Vagina (tissue), 2 donors: ENCODE results near the gene ABCA3. TPM values are rescaled to one million over a fixed set of nuclear protein-coding genes. Genes with fewer than 3 reads are reported as not detected.

Experiments used
- DNase-seq, 2 donors: peaks; one replicate each; pipeline ENCODE4 v3.0.0-alpha.2; 2017; ENCODE audit errors: extremely low spot score in 2 of 2
- H3K27ac ChIP-seq: fragments of 200-600 bp; sonication (generic); one replicate; pipeline ENCODE4 v1.5.1; 2019
- H3K27me3 ChIP-seq: fragments of 200-600 bp; sonication (generic); one replicate; pipeline ENCODE4 v1.5.1; 2019
- H3K36me3 ChIP-seq, 2 donors: fragments of 200-600 bp; sonication (generic); one replicate each; pipeline ENCODE4 v1.5.1; 2017 to 2019
- H3K4me1 ChIP-seq: fragments of 200-600 bp; sonication (generic); one replicate; pipeline ENCODE4 v1.5.1; 2019
- H3K4me3 ChIP-seq, 2 donors: fragments of 200-600 bp; sonication (generic); 1 replicate in 1 of 2; 2 replicates in 1 of 2; pipeline ENCODE4 v1.5.1; 2016 to 2019
- H3K9me3 ChIP-seq: fragments of 200-600 bp; sonication (generic); one replicate; pipeline ENCODE4 v1.5.1; 2019
- CTCF ChIP-seq, 3 experiments: fragments of 450-650 bp in 2 of 3; fragments of 200-600 bp in 1 of 3; sonication (generic) in 1 of 3; IDR thresholded peaks; one replicate each; pipeline ENCODE4 v1.5.1; 2017 to 2019; ENCODE audit warnings: antibody characterized with exemption in 3 of 3, mild to moderate bottlenecking in 2 of 3, moderate library complexity in 2 of 3
- POLR2A ChIP-seq, 2 donors: fragments of 450-650 bp; IDR thresholded peaks; one replicate each; pipeline ENCODE4 v1.6.1; 2017; ENCODE audit warnings: antibody characterized with exemption in 2 of 2, mild to moderate bottlenecking in 2 of 2, moderate library complexity in 2 of 2
- POLR2AphosphoS5 ChIP-seq, 2 donors: sonication (generic); formaldehyde crosslinking; IDR thresholded peaks; one replicate each; pipeline ENCODE4 v1.9.0; 2017; ENCODE audit warnings: antibody characterized with exemption in 2 of 2, mild to moderate bottlenecking in 2 of 2, low read depth in 1 of 2; ENCODE audit not compliant: insufficient read depth in 1 of 2
- intact Hi-C: fragments of 100-400 bp; cut with DNase I; formaldehyde crosslinking; loops from one replicate; pipeline ENCODE4 v1.15.1; 2023
- total RNA-seq: library from RNA; depleted of rRNA; stranded (reverse); fragments of >200 nt; gene quantifications from one replicate; pipeline ENCODE4 v1.2.3, GENCODE V29; 2016

Gene ABCA3
- total RNA-seq, 1 donor from 2014 or later, result 5.4 TPM

GRCh38 chr16:2385190-2385836 is 44.8 kb upstream of the ABCA3 start:
- Histone ChIP-seq H3K27ac (no peak overlapping the region), H3K4me3 (no peak overlapping the region), H3K36me3 (no peaks in the 10 kb centered on the region), H3K4me1 (no peaks in the 10 kb centered on the region), H3K9me3 (no peaks in the 10 kb centered on the region), H3K27me3 (no peaks in the 10 kb centered on the region)
- intact Hi-C loops, result no loop called here
- peak in 1 of 2 donors; percentile 43 for TF ChIP-seq POLR2AphosphoS5 (IDR thresholded peaks at IDR 0.05; ENCODE audit: insufficient read depth in 1 of 2, low read depth in 1 of 2)
- TF ChIP-seq CTCF (IDR thresholded peaks at IDR 0.05), result no peak
- no peak for TF ChIP-seq POLR2A (IDR thresholded peaks at IDR 0.05)
- no peak for DNase-seq

GRCh38 chr16:2384426-2384825 is 43.9 kb upstream of the ABCA3 start:
- DNase-seq, result no peak
- Histone ChIP-seq H3K27me3 (no peaks in the 10 kb centered on the region), H3K36me3 (no peaks in the 10 kb centered on the region), H3K4me3 (no peak overlapping the region), H3K27ac (no peak overlapping the region), H3K4me1 (no peaks in the 10 kb centered on the region), H3K9me3 (no peaks in the 10 kb centered on the region)
- intact Hi-C loops, result no loop called here
- TF ChIP-seq POLR2A (IDR thresholded peaks at IDR 0.05) (no peak), POLR2AphosphoS5 (IDR thresholded peaks at IDR 0.05; ENCODE audit: insufficient read depth in 1 of 2, low read depth in 1 of 2) (no peak), CTCF (IDR thresholded peaks at IDR 0.05) (no peak)

GRCh38 chr16:2383501-2383900 is 43.0 kb upstream of the ABCA3 start:
- H3K36me3 ChIP-seq, result no peaks in the 10 kb centered on the region
- H3K9me3 ChIP-seq, result no peaks in the 10 kb centered on the region
- H3K27ac ChIP-seq, result no peak overlapping the region
- no peak for DNase-seq
- no peaks in the 10 kb centered on the region for H3K4me1 ChIP-seq
- H3K27me3 ChIP-seq, result no peaks in the 10 kb centered on the region
- H3K4me3 ChIP-seq, result no peak overlapping the region
- TF ChIP-seq CTCF (IDR thresholded peaks at IDR 0.05) (no peak), POLR2AphosphoS5 (IDR thresholded peaks at IDR 0.05; ENCODE audit: insufficient read depth in 1 of 2, low read depth in 1 of 2) (no peak), POLR2A (IDR thresholded peaks at IDR 0.05) (no peak)
- intact Hi-C loops, result no loop called here

- Histone ChIP-seq H3K27me3 (no peaks in the 10 kb centered on the region), H3K36me3 (no peaks in the 10 kb centered on the region), H3K4me3 (no peak overlapping the region), H3K4me1 (no peaks in the 10 kb centered on the region), H3K27ac (no peak overlapping the region), H3K9me3 (no peaks in the 10 kb centered on the region)
- TF ChIP-seq POLR2AphosphoS5 (IDR thresholded peaks at IDR 0.05; ENCODE audit: insufficient read depth in 1 of 2, low read depth in 1 of 2) (no peak), CTCF (IDR thresholded peaks at IDR 0.05) (no peak), POLR2A (IDR thresholded peaks at IDR 0.05) (no peak)
- no peak for DNase-seq
- intact Hi-C loops, result no loop called here
Observed at GRCh38 chr16:2374644-2375043, 34.1 kb upstream of the ABCA3 start.

- no peak for TF ChIP-seq POLR2A (IDR thresholded peaks at IDR 0.05)
- no peak for TF ChIP-seq CTCF (IDR thresholded peaks at IDR 0.05)
- TF ChIP-seq POLR2AphosphoS5 (IDR thresholded peaks at IDR 0.05; ENCODE audit: insufficient read depth in 1 of 2, low read depth in 1 of 2), result no peak
Observed at GRCh38 chr16:2373176-2373575, 32.6 kb upstream of the ABCA3 start.

More at GRCh38 chr16:2373176-2373575, 32.6 kb upstream of the ABCA3 start:
- intact Hi-C loops, result no loop called here
- Histone ChIP-seq H3K36me3 (no peaks in the 10 kb centered on the region), H3K27me3 (no peaks in the 10 kb centered on the region), H3K4me1 (no peaks in the 10 kb centered on the region), H3K4me3 (no peak overlapping the region), H3K9me3 (no peaks in the 10 kb centered on the region), H3K27ac (no peak overlapping the region)
- no peak for DNase-seq
